HPDE6-E6E7 (cell line): ENCODE data around the gene SMIM7.
A peak's percentile ranks its signal among the peaks of the same experiment; 100 is the strongest.
"Not testable (repeated sequence)": the region's sequence is repeated elsewhere in the genome, so short reads cannot be mapped to it uniquely, and the experiment has no call there.

Experiments used
- DNase-seq: peaks from one replicate; pipeline ENCODE4 v3.0.0; 2011; ENCODE audit warnings: missing footprints; ENCODE audit errors: extremely low spot score

SMIM7 gene

DNA sequence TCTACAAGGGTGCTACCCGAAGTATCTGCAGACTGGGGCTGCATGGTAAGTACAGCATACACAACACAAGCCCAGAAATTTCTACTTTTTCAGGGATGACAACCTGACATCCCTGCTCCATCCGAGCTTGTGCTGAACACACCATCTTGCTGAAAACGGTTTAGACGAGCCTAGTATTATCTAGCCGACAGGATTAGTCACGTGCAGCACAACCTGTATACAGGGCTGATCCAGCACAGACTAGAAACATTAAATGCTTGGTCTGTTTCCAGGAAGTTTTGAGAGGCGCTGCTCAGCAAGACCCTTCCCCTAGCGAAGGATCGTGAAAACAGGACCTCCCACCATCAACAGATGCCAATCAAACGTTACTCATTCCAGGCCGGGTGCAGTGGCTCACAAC lies 4.2 kb downstream of the SMIM7 start:
- DNase-seq = no peak

DNA sequence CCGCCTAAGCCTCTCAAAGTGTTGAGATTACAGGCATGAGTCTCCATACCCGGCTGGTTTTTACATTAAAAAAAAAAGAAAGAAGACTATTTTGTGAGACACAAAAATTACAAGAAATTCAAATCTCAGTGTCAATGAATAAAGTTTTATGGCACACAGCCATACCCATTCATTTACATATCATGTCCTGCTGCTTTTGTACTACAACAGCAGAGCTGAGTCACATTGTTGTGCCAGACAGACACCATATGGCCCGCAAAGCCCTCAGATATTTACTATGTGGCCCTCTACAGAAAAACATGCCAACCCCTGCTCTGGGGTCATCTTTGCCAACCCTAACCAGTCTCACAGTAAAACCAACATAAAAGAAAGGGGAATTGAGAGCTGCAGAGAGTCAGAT lies 5.3 kb downstream of the SMIM7 start:
- DNase-seq = no peak

DNA sequence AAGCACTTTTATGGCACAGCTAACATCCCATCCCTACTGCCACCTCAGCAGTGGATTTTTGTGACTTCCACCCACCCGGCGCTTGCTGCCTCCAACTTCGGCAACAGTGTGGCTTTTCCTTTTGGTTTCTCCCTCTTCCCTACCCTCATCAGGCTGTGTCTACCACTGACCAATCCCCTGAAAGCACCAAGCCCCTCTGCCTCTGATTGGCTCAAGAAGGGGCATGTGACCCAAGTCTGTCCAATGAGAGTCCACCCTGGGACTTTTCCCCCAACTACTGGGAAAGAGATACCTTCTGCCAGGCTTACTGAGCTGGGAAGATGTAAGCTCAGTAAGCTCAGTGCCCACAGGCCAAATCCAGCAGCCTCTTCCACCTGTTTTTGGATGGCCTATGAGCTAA lies 5.8 kb downstream of the SMIM7 start:
- no peak for DNase-seq

DNA sequence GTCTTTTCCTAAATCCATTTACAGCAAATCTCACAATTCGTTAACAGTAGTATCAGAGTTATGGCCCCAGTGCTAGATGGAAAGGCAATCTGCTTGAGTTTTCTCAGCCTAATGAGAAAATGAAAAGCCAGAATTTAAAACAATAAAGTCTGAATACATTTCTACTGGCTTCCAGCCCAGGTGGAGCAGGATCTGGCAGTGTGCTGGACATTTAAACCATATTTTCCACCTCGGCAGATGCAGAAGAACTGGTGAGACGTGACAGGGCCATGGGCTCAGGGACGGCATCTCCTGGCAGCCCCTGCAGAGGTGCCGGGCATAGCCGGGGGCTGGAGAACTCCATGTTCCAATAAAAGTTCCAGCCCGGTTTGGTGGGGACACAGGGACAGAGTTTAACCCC lies 7.1 kb downstream of the SMIM7 start:
- no peak for DNase-seq

DNA sequence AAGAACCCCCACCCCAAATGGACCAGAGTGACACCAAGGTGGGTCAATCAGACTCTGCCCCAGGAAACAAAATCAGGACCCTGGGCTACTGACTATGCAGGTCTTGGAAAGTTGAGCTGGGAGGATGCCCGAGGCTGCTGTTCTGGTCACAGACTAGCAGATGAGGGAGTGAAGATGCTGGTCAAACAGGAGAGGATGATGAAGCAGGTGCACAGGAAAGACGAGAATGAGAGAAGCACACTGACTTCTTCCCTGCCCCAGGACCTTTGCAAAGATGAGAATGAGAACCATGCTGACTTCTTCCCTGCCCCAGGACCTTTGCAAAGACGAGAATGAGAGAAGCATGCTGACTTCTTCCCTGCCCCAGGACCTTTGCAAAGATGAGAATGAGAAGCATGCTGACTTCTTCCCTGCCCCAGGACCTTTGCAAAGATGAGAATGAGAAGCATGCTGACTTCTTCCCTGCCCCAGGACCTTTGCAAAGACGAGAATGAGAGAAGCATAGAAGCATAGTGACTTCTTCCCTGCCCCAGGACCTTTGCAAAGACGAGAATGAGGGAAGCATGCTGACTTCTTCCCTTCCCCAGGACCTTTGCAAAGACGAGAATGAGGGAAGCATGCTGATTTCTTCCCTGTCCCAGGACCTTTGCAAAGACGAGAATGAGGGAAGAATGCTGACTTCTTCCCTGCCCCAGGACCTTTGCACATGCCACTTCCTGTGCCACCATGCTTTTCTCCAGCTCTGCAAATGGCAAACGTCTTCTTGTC lies 8.3 kb downstream of the SMIM7 start:
- not testable (repeated sequence) for DNase-seq

DNA sequence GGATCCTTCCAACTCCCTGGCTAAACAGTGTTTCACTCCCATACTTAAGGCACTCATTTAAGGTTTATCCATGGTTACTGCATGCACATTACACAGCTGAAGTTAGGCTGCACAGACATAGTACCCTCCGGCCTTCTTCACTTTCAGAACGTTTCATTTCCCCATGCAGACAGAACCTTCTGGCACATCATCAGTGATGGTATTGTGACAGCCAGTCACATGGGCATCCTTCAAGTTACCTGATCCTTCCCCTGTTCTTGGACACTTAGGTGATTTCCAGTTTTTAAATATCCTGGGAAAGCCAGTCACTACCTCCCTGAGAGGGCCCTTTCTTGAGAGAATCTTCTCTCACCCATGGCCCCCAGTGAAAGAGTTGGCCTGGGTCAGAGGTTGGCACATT lies 9.1 kb downstream of the SMIM7 start:
- DNase-seq = no peak

DNA sequence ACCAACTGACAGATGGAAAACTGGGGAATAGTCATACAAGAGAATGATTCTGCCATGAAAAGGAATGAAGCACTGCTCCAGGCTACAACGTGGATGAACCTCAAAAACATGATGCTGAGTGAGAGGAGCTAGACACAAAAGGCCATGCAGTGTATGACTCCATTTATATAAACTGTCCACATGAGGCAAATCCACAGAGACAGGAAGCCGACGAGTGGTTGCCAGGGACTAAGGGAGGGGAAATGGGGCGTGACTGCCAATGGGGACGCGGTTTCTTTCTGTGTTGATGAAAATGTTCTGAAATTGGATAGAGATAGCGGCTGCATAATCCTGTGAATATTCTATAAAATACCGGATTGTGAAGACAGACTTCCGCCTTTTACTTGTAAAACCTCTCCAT lies 10.2 kb downstream of the SMIM7 start:
- DNase-seq = no peak

DNA sequence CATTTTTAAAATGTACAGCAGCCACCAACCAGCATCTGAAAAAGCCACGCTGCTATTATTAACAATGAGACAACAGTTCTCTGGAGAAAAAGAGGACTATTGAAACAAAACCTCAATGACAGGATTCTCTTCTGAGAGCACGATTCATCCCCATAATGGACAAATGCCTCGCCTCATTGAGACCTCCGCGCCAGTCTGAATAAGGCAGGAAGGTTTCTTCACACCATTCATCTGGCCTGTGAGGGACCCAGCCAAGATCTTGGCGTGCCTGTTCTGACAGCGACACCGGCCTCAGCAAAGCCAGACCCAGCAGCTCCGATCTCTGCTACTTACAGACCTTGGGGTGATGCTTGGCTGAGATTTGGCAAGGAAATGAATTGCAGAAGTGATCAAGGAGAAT lies 14.8 kb downstream of the SMIM7 start:
- DNase-seq = no peak

DNA sequence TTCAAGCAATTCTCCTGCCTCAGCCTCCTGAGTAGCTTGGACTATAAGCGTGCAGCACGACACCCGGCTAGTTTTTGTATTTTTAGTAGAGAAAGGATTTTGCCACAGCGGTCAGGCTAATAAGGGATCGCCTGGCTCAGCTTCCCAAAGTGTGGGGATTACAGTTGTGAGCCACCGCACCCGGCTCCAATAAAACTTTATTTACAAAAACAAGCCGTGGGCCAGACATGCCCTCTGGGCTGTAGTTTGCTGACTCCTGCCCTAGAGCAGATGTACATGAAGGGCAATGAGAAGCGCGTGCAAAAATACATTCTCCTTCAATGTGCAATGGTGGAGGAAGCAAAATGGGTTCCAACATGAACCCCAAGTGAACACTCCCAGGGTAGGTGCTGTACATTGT lies 18.2 kb downstream of the SMIM7 start:
- no peak for DNase-seq

DNA sequence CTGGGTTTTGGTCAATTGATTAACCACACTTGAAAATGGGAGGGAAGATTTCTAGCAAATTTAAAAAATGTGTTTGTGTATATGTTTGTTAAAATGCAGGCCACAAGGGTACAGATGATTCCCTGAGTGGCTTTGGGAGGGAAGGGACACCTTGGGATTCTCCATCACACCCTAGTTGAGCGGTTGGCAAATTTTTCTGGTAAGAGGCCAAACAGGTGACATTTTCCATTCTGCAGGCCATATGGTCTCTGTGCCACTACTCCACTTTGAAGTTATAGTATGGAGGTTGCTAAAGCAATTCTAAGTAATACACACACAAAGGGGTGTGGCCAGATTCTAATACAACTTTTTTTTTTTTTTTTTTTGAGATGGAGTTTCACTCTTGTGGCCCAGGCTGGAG lies 19.0 kb downstream of the SMIM7 start:
- no peak for DNase-seq

DNA sequence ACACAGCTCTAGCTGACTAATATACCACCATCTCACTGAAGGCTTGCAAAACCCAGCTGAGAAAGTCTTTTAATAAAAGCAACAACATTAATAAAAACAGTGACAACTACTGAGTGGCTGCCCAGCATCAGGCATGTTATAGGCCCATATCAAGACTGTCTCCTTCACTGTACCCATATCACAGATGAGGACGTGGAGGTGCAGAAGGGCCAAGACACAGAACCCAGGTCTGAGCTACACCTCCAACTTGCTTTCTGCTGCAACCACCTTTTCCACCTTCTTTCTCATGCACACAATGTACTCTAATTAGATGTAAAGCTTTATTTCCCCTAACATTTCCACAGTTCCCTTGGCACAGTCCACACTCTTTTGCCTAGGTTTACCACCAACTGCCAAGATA lies 21.3 kb downstream of the SMIM7 start:
- no peak for DNase-seq

DNA sequence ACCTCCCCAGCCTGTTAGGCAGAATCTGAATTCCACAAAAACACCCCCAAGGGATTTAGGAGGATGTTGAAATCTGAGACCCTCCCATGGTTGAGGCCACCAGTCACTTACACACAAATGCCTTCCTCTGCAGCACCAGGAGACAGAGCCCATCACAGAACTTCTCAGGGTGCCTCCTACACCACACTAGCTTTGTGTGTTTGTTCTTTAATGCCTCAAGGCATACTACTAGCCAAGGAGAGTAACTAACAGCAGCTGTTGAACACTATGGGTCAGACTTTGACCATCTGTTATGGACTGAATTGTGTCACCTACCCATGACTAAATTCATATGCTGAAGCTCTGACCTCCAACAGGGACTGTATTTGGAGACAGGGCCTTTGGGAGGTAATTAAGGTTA lies 22.4 kb downstream of the SMIM7 start:
- DNase-seq = no peak

DNA sequence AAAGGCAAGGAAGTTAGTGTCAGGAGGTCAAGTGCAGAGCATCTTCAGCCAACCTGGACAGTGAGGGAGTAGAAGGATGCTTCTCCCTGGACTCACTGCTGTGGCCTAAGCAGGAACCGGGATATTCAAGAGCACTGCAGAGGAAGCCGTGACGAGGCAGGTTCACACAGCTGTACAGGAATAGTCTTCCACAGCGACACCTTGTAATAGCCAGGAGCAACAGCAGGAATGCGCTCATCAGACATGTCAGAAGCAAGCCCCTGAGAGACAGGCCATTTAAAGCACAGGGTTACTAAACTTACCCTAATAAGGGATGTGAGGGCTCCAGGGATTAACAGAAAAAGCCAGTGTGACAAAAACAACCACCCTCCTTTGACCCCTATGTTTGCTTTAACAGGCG lies 28.5 kb downstream of the SMIM7 start:
- no peak for DNase-seq

DNA sequence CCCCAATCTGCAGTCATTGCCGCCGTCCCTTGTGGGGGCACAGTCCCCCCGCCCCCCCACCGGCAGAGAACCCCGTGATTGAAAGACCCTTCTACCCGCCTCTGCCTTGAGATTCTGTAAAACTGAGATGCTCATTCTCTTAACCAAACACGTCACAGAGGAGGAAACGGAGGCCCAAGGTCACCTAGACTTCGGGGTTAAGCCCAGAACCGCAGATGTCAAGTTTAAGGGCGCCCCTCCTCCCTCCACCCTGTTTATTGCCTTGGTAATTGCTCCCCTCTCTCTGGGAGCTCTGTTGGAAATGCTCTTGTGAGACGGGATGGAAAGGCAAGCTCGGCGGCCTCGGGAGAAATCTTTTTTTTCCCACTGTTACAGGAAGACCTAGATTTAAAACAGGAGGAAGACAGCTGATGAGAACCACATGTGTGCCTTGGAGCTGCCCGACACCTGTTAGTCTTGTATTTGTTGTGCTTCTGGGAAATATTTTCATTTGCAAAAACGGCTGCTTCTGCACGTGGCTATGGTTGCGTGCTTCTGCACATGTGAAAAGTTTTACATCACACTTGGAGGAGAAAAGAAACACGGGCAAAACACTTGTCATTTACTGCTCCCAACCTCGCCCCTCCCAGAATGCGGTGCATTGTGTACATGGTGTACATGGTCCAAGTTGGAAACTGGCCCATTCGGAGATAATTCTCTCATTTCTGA lies 30.8 kb downstream of the SMIM7 start:
- DNase-seq = no peak

DNA sequence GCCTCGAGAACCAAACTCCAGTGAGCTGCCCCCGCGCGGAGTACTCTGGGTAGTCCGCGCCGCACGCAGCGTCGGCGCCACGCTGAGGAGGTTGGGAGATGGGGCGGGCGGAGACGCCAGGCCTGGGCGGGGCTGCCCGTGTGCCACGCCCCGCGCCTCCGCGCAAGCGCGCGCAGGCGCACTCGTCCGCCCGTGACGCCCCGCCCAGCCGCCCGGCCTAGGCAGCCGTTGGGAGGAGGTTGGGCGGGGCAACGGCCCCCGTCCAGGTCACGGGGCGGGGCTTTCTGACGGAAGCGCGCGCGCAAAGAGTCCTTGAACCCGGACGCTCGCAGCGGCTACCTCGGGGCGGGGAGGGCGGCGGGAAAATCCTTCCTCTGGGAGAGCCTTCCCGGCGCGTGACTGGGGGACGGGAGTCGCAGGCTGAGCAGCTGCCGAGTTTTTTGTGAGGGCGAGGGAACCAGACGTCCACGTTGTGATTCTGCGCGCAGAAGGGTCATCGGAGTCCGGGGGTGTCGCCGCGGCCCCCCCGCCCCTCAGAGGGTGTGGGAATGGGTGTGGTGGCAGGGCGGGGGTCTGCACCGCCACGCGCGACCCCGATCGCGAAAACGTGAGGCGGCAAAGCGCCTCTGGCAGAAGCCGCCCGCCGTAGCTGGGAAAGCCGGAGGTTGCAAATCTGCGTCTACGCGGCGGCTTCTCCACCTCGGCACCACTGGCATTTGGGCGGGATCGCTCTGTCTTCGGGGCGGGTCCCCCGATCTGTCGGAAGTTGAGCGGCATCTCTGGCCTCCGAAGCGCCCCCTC lies 31.6 kb downstream of the SMIM7 start, which contains the start of gene MED26:
TSS of gene MED26 (minus strand) at position 22 of the 801 bp plus-strand sequence. CDS start 261 bp downstream, outside the sequence.
- peak; percentile 90 for DNase-seq

DNA sequence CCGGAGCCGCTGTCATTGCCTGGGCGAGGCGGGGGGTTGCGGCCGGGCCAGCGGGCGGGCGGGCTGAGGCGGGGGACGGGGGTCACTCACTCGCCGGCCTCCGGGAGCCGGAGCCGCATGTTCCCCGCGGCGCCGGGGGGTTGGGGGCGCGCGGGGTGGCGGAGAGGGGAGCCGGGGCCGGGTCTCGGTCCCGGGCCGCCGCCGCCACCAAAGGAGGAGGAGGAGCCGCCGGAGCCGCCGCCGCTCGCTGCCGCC lies 32.1 kb downstream of the SMIM7 start:
- DNase-seq = no peak

DNA sequence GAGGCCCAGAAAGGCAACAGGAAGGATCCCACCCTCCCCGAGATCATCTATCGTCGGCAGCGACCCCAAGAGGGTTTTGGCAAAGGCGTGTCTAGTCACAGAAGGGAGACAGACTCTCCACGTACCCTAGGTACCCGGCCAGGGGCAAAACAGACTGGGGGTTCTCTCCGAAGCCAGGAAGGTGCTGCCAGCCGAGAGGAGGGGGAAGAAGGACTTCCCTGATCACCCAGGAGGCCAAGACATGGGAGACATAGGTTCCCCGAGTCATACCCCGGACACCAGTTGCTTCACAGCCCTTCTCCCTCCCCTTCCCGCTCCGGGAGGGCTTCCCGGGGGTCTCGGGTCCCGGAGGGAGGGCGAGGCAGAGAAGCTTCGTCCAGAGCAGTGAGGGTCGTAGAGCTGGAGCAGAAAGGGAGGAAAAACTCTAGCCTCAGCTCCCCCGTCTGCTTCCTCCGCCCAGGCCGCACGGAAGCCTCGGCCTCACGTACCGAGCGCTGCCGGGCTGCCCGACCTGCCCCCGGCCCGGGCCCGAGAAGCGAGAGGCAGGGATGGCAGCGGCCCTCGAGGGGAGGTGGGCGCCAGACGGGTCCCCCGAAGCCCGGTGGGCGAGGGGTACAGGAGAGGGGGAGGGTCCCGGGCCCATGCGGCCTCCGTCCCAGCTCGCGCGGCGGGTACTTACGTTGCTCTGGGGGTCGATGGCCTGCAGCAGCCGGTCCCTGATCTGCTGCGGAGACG lies 32.6 kb downstream of the SMIM7 start:
- no peak for DNase-seq

DNA sequence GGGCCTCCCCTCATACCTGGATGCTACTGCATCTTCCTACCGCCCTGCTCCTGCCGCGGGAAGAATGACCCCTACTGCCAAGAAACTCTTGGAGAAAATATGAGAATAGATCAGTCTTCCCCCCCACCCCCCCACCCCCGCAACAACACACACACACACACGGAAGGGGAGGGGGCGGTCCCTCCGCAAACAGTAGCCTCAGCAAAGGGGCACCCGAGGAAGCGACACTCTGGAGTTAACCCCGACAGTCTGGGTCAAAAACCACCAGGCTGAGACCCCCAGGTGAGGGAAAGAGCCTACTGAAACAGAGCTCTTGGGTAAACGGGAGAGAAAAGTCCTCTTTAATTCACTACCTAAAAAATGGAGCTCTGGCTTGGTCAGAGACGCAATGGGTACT lies 33.1 kb downstream of the SMIM7 start:
- no peak for DNase-seq

DNA sequence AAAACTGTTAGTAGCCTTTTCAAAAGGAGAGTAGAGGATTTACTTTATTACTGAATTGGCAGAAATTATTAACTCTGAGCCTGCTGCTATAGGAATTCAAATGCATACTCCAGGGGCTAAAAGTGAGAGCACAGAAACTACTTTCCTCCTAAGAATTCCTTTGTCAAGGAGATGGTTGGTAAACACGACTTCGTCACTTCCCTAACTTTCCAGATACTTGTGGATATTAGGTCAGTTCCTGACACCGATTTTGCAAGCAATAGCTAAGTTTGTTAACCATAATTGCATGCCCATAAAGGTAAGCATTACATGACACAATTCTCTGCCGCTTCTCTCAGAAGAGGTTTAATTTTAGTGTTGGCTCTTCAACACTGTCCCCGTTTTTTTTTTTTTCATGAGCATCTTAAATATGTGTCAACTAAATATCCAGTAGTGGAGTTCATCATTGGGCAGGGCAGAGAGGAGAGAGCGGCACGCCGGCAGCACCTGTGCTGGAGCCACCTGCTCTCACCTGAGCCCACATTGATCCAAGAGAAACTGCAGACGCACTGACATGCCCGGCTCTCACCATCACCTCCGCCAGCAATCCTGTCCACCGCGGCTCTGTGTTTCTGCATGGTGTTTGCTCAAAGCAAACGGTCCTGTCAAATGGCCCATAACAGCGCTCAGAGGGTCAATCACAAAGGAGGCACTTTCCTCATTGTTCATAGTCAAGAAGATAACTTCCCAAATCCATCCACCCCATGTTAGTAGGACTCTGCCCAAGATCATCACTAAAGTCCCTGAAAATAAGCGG lies 34.6 kb downstream of the SMIM7 start:
- no peak for DNase-seq

DNA sequence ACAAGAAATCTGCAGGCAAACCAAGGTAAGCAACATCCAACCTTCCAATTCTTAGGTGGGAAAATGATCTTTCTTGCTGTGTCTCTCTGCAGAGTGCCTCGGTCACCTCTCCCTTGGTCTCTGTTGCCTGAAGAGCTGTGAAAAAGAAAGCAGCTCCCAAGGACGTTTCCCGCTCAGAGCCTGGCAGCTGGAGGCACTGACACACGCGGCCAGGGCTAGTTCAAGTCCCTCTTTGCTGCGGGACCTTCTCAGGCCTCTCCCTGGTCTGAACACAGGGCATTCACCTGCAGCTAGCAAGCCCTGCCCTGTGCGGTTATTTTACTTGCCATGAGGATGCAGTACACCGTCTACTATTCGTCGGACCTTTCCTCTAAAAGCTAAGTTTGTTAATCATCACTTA lies 35.7 kb downstream of the SMIM7 start:
- DNase-seq = no peak

DNA sequence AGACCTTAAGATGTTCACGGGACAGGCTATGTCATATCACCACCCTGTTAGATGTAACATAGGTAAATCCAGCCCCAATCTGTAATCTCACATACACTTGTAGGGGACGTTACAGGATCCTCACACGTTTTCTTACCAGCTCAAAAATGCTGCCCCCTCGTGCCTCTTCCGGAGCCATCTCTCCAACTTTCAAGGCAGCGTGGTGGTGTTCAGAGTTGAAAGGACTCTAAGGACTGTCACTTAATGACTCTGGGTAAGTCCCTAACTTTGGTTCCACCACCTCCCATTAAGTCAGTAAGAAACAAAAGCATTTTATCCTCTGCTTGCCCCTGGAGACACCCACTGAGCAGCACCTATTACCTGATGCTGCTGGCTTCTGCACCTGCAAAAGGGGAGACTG lies 36.4 kb downstream of the SMIM7 start:
- no peak for DNase-seq
